IMR-90 (cell line): Measurements from ENCODE around the gene PLAAT1. TPM values are rescaled to one million over a fixed set of nuclear protein-coding genes. Genes with fewer than 3 reads are reported as not detected.

Source experiments
- ATAC-seq: fragments of 200-7000 bp; cut with Tn5 transposase; 2 replicates; pipeline ENCODE4 v1.9.1; 2020; ENCODE audit warnings: low read depth, mild to moderate bottlenecking, moderate library complexity
- BruUV-seq: library from RNA; stranded (reverse); fragments of 400-500 nt; replicated peaks from 2 replicates; lab custom pipeline; 2021; lab: Mats Ljungman, UMichigan
- CTCF ChIA-PET: fragments of 300-600 bp; formaldehyde crosslinking; extraction: SDS; loops from one replicate; lab custom pipeline; 2021; ENCODE audit warnings: antibody characterized with exemption; lab: Yijun Ruan, JAX
- POLR2A ChIA-PET: fragments of 300-600 bp; sonication (Branson Sonifier 250); formaldehyde crosslinking; loops from one replicate; lab custom pipeline; 2022; ENCODE audit warnings: antibody characterized with exemption; ENCODE audit not compliant: unreplicated experiment; lab: Charles Lee
- DNase-seq: peaks from one replicate; pipeline ENCODE4 v3.0.0; 2013
- H2AFZ ChIP-seq: replicated peaks from 2 replicates; pipeline ENCODE3; 2013; ENCODE audit warnings: low read length, mild to moderate bottlenecking; ENCODE audit not compliant: poor library complexity
- H2AK5ac ChIP-seq: 2 replicates; pipeline ENCODE4 v1.6.1; 2013; ENCODE audit warnings: low read depth, low read length, inconsistent platforms
- H2AK9ac ChIP-seq: replicated peaks from 2 replicates; pipeline ENCODE3; 2013; ENCODE audit warnings: mild to moderate bottlenecking, low read depth, low read length, moderate library complexity; ENCODE audit not compliant: poor library complexity
- H2BK120ac ChIP-seq: 2 replicates; pipeline ENCODE4 v1.6.1; 2013; ENCODE audit warnings: low read depth, low read length, inconsistent platforms
- H2BK15ac ChIP-seq: 3 replicates; pipeline ENCODE4 v1.6.1; 2013; ENCODE audit warnings: low read depth, low read length, inconsistent platforms
- H2BK20ac ChIP-seq: 2 replicates; pipeline ENCODE4 v1.6.1; 2013; ENCODE audit warnings: low read depth, mild to moderate bottlenecking, inconsistent platforms, low read length, moderate library complexity
- H2BK5ac ChIP-seq: 2 replicates; pipeline ENCODE4 v1.6.1; 2013; ENCODE audit warnings: mild to moderate bottlenecking, low read depth, low read length, inconsistent platforms; ENCODE audit not compliant: poor library complexity, severe bottlenecking
- H3K14ac ChIP-seq: replicated peaks from 2 replicates; pipeline ENCODE4 v1.6.1; 2013; ENCODE audit warnings: low read depth, low read length, inconsistent platforms
- H3K18ac ChIP-seq: 2 replicates; pipeline ENCODE4 v1.6.1; 2013; ENCODE audit warnings: low read depth, low read length, control low read depth
- H3K23ac ChIP-seq: 2 replicates; pipeline ENCODE4 v1.6.1; 2013; ENCODE audit warnings: low read depth, low read length, inconsistent platforms
- H3K27ac ChIP-seq: 2 replicates; pipeline ENCODE4 v1.5.1; 2013; ENCODE audit warnings: mild to moderate bottlenecking, control low read depth, low read length; ENCODE audit not compliant: insufficient read depth
- H3K27me3 ChIP-seq: 2 replicates; pipeline ENCODE4 v1.6.1; 2013; ENCODE audit warnings: low read length; ENCODE audit not compliant: control insufficient read depth, insufficient read depth
- H3K36me3 ChIP-seq: 2 replicates; pipeline ENCODE4 v1.6.1; 2013; ENCODE audit warnings: low read length, mixed read lengths; ENCODE audit not compliant: control insufficient read depth, insufficient read depth
- H3K4ac ChIP-seq: 2 replicates; pipeline ENCODE4 v1.6.1; 2013; ENCODE audit warnings: low read depth, low read length, inconsistent platforms
- H3K4me1 ChIP-seq: 2 replicates; pipeline ENCODE4 v1.6.1; 2013; ENCODE audit warnings: low read length, mixed read lengths; ENCODE audit not compliant: control insufficient read depth, insufficient read depth
- H3K4me2 ChIP-seq: 2 replicates; pipeline ENCODE4 v1.6.1; 2013; ENCODE audit warnings: low read depth, mild to moderate bottlenecking, control low read depth, low read length, moderate library complexity
- H3K4me3 ChIP-seq: 2 replicates; pipeline ENCODE4 v1.5.1; 2013; ENCODE audit warnings: low read depth, mild to moderate bottlenecking, control low read depth, low read length, moderate library complexity; ENCODE audit not compliant: insufficient read depth
- H3K56ac ChIP-seq: 2 replicates; pipeline ENCODE4 v1.6.1; 2013; ENCODE audit warnings: low read length, inconsistent platforms; ENCODE audit not compliant: insufficient read depth; ENCODE audit errors: extremely low read depth
- H3K79me1 ChIP-seq, 2 experiments: 2 replicates each; pipeline ENCODE4 v1.6.1; 2013; ENCODE audit warnings: low read length in 2 of 2, inconsistent platforms in 1 of 2, low read depth in 1 of 2
- H3K9ac ChIP-seq: 2 replicates; pipeline ENCODE4 v1.6.1; 2013; ENCODE audit warnings: low read depth, low read length, control low read depth
- H3K9me1 ChIP-seq: 2 replicates; pipeline ENCODE4 v1.6.1; 2013; ENCODE audit warnings: low read length, inconsistent platforms; ENCODE audit not compliant: insufficient read depth
- H3K9me3 ChIP-seq: 2 replicates; pipeline ENCODE4 v1.6.1; 2013; ENCODE audit warnings: low read length; ENCODE audit not compliant: control insufficient read depth, insufficient read depth
- H4K20me1 ChIP-seq: 2 replicates; pipeline ENCODE4 v1.6.1; 2013; ENCODE audit warnings: low read length, inconsistent platforms; ENCODE audit not compliant: insufficient read depth
- H4K5ac ChIP-seq: 2 replicates; pipeline ENCODE4 v1.6.1; 2013; ENCODE audit warnings: mild to moderate bottlenecking, low read depth, low read length, control low read depth
- H4K8ac ChIP-seq, 2 experiments: 2 replicates each; pipeline ENCODE4 v1.6.1; 2013; ENCODE audit warnings: low read depth in 2 of 2, low read length in 2 of 2, control low read depth in 1 of 2, inconsistent platforms in 1 of 2
- H4K91ac ChIP-seq: 2 replicates; pipeline ENCODE4 v1.6.1; 2013; ENCODE audit warnings: low read depth, low read length, inconsistent platforms; ENCODE audit not compliant: insufficient read depth
- CEBPB ChIP-seq: IDR thresholded peaks from 2 replicates; pipeline ENCODE4 v1.6.1; 2012; ENCODE audit warnings: low read depth, low read length, improper control_type of control experiment
- WGBS, 2 experiments: methylation state at CpG; one replicate each; pipeline versions ENCODE4 v1.1.5 to v1.1.7; 2013; ENCODE audit warnings: missing lambda C conversion rate in 2 of 2; ENCODE audit not compliant: insufficient read length in 1 of 2; ENCODE audit errors: extremely low coverage in 2 of 2; 5-methylcytosine and 5-hydroxymethylcytosine counted together
- dilution Hi-C: fragments of 300-500 bp; cut with HindIII; formaldehyde crosslinking; loops from one replicate; pipeline ENCODE4 v1.14.3; 2018; ENCODE audit warnings: low sequenced_read_pairs; ENCODE audit not compliant: unreplicated experiment
- in situ Hi-C: fragments of 300-500 bp; cut with MboI; formaldehyde crosslinking; loops from 3 replicates; pipeline ENCODE4 v1.14.3; 2019; ENCODE audit warnings: low sequenced_read_pairs, inconsistent platforms, mixed read lengths
- intact Hi-C: fragments of 100-400 bp; cut with micrococcal nuclease; formaldehyde crosslinking; loops from 2 replicates; pipeline ENCODE4 v1.10.0; 2022
- polyA plus RNA-seq, 3 experiments: library from polyadenylated mRNA; depleted of rRNA; stranded (reverse); fragments of >200 nt; gene quantifications; 2 replicates each; pipeline ENCODE4 v1.2.3, GENCODE V29; 2012; ENCODE audit warnings: low replicate concordance in 1 of 3
- total RNA-seq: library from RNA; depleted of rRNA; stranded (reverse); fragments of >200 nt; gene quantifications from 2 replicates; pipeline ENCODE4 v1.2.3, GENCODE V29; 2012
- TF ChIP-seq, protein P1 (sequence below): fragments of 150-350 bp; IDR thresholded peaks from 2 replicates; pipeline ENCODE4 v1.6.1; 2017; ENCODE audit warnings: mild to moderate bottlenecking, antibody characterized with exemption, low read length, low read depth

PLAAT1 gene
- total and polyA plus RNA-seq, 2 of the 4 experiments (the other 2 are of a cell fraction), result 0.54 to 0.68 TPM

DNA sequence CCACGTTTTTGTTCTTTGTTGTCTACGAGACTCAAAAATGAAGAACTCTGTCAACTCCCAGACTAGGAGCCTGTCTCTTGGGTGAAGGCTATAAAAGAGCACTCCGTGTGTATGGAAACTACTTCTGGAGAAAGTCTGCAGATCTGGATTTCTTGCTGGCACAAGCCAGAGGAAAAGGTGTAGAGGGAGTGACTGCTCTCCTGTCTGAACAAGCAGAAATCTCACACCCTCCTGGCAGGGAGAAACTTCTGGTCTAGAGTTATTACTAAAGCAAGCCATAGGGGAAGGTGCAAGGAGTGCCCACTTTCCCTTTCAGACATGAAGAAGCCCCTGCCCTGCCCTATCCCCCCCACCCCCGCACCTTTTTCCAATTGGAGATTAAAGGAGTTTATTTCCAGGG lies 9.5 kb downstream of the PLAAT1 start:
- Histone ChIP-seq H3K4me3 (no peak overlapping the region), H3K23ac (no peak overlapping the region), H3K4me1 (no peaks in the 10 kb centered on the region), H2AFZ (no peak overlapping the region), H2BK5ac (no peak overlapping the region), H3K9me3 (peaks cover 2% of the 10 kb centered on the region), H2BK20ac (no peak overlapping the region), H3K56ac (no peak overlapping the region), H2AK5ac (no peak overlapping the region), H3K18ac (no peak overlapping the region), H3K14ac (no peak overlapping the region), H3K79me1 (no peaks in the 10 kb centered on the region), H2AK9ac (no peak overlapping the region), H4K91ac (no peak overlapping the region), H4K20me1 (no peaks in the 10 kb centered on the region), H3K9me1 (no peaks in the 10 kb centered on the region), H4K5ac (no peak overlapping the region), H3K4me2 (no peak overlapping the region), H2BK120ac (no peak overlapping the region), H3K27ac (no peak overlapping the region), H4K8ac (no peak overlapping the region), H3K36me3 (no peaks in the 10 kb centered on the region), H3K4ac (no peak overlapping the region), H3K9ac (no peak overlapping the region), H3K27me3 (no peaks in the 10 kb centered on the region), H2BK15ac (no peak overlapping the region)
- no CpG with 5 or more reads among the region's 4 CpGs for WGBS, 2 experiments
- POLR2A ChIA-PET, result no interaction called here
- in situ Hi-C loops (no loop called here), dilution Hi-C loops (no loop called here), intact Hi-C loops (no loop called here)
- TF ChIP-seq, protein P1, sequence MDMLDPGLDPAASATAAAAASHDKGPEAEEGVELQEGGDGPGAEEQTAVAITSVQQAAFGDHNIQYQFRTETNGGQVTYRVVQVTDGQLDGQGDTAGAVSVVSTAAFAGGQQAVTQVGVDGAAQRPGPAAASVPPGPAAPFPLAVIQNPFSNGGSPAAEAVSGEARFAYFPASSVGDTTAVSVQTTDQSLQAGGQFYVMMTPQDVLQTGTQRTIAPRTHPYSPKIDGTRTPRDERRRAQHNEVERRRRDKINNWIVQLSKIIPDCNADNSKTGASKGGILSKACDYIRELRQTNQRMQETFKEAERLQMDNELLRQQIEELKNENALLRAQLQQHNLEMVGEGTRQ, result no peak
- no peak for TF ChIP-seq CEBPB
- CTCF ChIA-PET, result no interaction called here
- ATAC-seq (no peak), DNase-seq (no peak)
- BruUV-seq, result no TSS peak
